ENCODE data around the gene MEIS2. TPM values are rescaled to one million over a fixed set of nuclear protein-coding genes. Genes with fewer than 3 reads are reported as not detected.
A peak's percentile ranks its signal among the peaks of the same experiment; 100 is the strongest.

The MEIS2 gene
- polyA plus RNA-seq, 1 donor: 19.7 TPM

DNA sequence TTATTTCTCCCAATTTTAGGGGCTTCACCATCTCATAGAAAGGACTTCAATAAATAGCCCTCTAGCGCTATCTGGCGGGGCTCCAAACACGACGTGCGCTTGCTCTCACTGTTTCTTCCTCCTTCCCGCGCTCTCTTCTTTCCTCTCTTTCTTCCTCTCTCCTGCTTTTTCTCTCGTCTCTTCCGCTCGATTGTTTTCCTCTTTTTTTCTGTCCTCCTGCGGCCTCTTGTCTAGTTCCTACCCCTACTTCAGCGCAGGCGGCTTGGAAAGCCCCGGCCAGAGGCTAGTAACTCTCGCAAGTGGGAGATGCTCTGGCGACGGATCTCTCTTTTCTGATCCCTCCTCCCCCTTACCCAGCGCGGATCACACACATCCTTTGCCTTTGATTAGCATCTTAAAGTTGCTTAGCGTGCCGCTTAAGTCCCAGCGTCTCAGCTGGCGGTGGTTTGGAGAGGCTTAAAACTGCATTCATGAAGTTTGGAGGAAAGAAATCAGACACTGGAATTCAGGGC, 6.2 kb upstream of the MEIS2 start:
- H3K36me3 ChIP-seq (ENCODE audit: control insufficient read depth, insufficient read depth, low read length): no peaks in the 10 kb centered on the region
- WGBS (ENCODE audit: insufficient coverage, low lambda C conversion rate): 1% methylated on average over 10 of the region's 23 CpGs
- peaks cover 93% of the 10 kb centered on the region for H3K27me3 ChIP-seq (ENCODE audit: control insufficient read depth, insufficient read depth, low read length)
- H3K4me1 ChIP-seq (ENCODE audit: control insufficient read depth, insufficient read depth, low read length): no peaks in the 10 kb centered on the region
- peak overlapping the region; percentile 30 for H3K4me3 ChIP-seq (ENCODE audit: low read length)
- H3K9me3 ChIP-seq (ENCODE audit: control insufficient read depth, low read depth, low read length): peaks cover 4% of the 10 kb centered on the region
- peak overlapping the region; percentile 71 for H3K27ac ChIP-seq (ENCODE audit: low read length)
- DNase-seq: peak in 1 of 2 donors; percentile 37

DNA sequence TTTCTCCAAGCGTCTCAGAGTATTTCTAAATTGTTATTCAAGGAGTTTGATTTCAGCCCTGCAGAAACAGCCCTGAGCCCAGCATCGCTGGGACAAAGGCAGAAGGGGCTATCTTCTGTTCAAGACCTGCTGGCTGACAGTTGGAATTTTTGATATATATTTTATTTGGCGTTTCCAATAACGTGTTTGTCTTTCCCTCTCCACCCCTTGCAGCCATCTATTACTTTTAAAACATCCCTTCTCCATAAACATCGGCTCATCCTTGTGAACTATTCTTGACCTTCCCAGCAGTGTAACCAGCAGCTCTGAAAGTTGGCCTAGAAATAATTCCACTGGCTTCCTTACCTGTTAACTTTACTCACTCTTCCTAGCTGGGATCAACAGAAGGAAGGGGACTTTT, 5.5 kb upstream of the MEIS2 start:
- Histone ChIP-seq H3K4me3 (ENCODE audit: low read length) (no peak overlapping the region), H3K27me3 (ENCODE audit: control insufficient read depth, insufficient read depth, low read length) (peaks cover 93% of the 10 kb centered on the region), H3K36me3 (ENCODE audit: control insufficient read depth, insufficient read depth, low read length) (no peaks in the 10 kb centered on the region), H3K9me3 (ENCODE audit: control insufficient read depth, low read depth, low read length) (peaks cover 7% of the 10 kb centered on the region), H3K4me1 (ENCODE audit: control insufficient read depth, insufficient read depth, low read length) (no peaks in the 10 kb centered on the region), H3K27ac (ENCODE audit: low read length) (peak overlapping the region; percentile 36)
- WGBS (ENCODE audit: insufficient coverage, low lambda C conversion rate): 17% methylated on average over 2 of the region's 5 CpGs
- DNase-seq: no peak

DNA sequence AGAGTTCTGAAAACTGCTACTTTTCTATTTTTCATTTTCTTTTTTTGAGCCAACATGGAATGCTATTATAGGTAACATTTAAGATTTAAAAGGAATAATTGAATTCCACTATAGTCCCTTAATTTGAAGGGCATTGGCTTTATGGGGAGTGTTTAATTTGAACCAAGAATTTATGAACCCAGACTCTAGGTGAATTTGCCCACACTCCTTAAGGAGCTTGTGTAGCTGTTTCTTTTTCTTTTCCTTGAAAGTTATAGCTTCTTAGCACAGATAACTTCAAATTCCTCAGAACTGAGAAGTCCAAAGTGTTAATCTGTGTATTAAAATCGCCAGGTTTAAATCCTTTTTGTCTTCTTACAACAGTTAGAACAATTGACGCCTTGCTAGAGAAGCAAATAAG, 4.7 kb upstream of the MEIS2 start:
- H3K27me3 ChIP-seq (ENCODE audit: control insufficient read depth, insufficient read depth, low read length): peaks cover 92% of the 10 kb centered on the region
- H3K4me3 ChIP-seq (ENCODE audit: low read length): no peak overlapping the region
- no peaks in the 10 kb centered on the region for H3K4me1 ChIP-seq (ENCODE audit: control insufficient read depth, insufficient read depth, low read length)
- DNase-seq: no peak
- peaks cover 11% of the 10 kb centered on the region for H3K9me3 ChIP-seq (ENCODE audit: control insufficient read depth, low read depth, low read length)
- no peaks in the 10 kb centered on the region for H3K36me3 ChIP-seq (ENCODE audit: control insufficient read depth, insufficient read depth, low read length)
- no CpG with 5 or more reads among the region's 2 CpGs for WGBS (ENCODE audit: insufficient coverage, low lambda C conversion rate)
- peak overlapping the region; percentile 36 for H3K27ac ChIP-seq (ENCODE audit: low read length)

DNA sequence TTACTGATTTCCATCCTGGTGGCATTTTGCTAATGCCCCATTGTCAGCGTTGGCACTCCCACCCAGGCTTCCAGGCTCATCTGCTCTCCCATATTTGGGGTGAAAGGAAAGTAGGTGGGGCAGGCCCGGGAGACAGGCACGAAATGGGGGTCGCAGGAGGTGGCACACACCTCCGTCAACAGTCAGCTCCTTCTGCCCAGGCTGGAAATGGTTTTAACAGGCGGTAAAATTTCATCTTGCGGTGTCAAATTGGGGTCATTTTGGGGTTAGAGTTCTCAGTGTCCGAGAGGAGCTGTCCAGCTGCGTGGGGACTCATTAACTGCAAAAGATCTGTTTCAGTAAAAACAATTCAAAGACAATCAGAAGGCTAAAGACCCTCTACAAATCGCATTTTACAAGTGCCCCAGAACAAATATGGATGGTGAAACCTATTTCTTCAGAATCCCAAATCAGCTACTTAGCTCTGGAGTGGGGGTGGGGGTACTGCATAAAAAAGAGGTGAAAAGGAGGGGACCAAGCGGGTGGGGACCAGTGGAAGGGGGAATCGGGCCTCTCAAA, 4.2 kb upstream of the MEIS2 start:
- peak overlapping the region; percentile 50 for H3K27ac ChIP-seq (ENCODE audit: low read length)
- 17% methylated on average over 3 of the region's 12 CpGs for WGBS (ENCODE audit: insufficient coverage, low lambda C conversion rate)
- peak overlapping the region; percentile 52 for H3K4me3 ChIP-seq (ENCODE audit: low read length)
- no peaks in the 10 kb centered on the region for H3K36me3 ChIP-seq (ENCODE audit: control insufficient read depth, insufficient read depth, low read length)
- H3K4me1 ChIP-seq (ENCODE audit: control insufficient read depth, insufficient read depth, low read length): no peaks in the 10 kb centered on the region
- peaks cover 92% of the 10 kb centered on the region for H3K27me3 ChIP-seq (ENCODE audit: control insufficient read depth, insufficient read depth, low read length)
- no peak for DNase-seq
- peaks cover 11% of the 10 kb centered on the region for H3K9me3 ChIP-seq (ENCODE audit: control insufficient read depth, low read depth, low read length)

DNA sequence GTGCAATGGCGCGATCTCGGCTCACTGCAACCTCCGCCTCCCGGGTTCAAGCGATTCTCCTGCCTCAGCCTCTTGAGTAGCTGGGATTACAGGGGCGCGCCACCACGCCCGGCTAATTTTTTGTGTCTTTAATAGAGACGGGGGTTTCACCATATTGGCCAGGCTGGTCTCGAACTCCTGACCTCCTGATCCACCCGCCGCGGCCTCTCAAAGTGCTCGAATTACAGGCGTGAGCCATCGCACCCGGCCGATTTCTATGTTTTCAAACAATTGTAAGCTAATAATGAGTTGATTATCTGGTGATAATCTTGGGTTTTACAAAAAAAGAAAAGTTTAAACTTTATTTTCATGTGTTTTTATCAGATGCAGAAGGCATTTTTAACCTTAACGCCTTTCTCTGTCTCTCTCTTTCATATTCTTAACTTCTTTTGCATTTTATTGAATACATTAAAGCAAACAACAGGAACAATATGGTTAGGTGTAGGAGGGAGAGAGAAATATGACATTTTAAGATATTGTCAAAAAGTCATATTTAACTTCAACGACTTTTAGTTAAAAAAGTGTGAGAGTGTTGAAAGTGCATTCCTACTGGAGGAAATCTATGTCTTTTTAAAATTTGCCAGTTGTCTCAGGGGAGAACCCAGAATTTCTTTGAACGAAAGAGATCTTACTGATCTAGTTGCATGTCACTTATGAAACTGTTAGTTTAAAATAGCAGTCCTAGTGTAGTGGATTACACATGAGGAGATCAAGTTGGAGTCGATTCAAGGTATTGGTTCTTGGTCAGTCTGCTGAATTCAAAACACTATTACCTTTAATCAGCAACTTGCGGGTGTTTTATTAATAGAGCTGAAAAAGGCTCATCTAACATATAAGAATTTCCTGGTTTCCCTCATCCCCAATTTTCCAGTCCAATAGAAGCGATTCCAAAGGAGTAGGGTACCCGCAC, 3.4 kb upstream of the MEIS2 start:
- no peaks in the 10 kb centered on the region for H3K36me3 ChIP-seq (ENCODE audit: control insufficient read depth, insufficient read depth, low read length)
- H3K27ac ChIP-seq (ENCODE audit: low read length): peak overlapping the region; percentile 78
- peaks cover 11% of the 10 kb centered on the region for H3K9me3 ChIP-seq (ENCODE audit: control insufficient read depth, low read depth, low read length)
- H3K27me3 ChIP-seq (ENCODE audit: control insufficient read depth, insufficient read depth, low read length): peaks cover 91% of the 10 kb centered on the region
- no peak for DNase-seq
- peak overlapping the region; percentile 52 for H3K4me3 ChIP-seq (ENCODE audit: low read length)
- 33% methylated on average over 3 of the region's 27 CpGs for WGBS (ENCODE audit: insufficient coverage, low lambda C conversion rate)
- H3K4me1 ChIP-seq (ENCODE audit: control insufficient read depth, insufficient read depth, low read length): no peaks in the 10 kb centered on the region

DNA sequence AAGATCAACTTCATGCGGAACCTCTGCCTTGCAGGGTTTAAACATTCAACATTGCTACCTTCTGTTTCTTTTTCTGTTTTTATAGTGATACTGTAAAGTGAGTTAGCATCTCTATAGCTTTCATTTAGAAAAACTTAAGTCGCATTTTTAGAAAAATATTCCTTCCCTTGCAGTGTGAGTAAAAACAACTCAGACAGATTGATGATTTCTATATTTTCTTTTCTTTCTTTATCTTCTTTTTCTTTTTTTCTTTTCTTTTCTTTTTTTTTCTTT, 2.8 kb upstream of the MEIS2 start:
- H3K4me1 ChIP-seq (ENCODE audit: control insufficient read depth, insufficient read depth, low read length): no peaks in the 10 kb centered on the region
- peak overlapping the region; percentile 52 for H3K4me3 ChIP-seq (ENCODE audit: low read length)
- WGBS (ENCODE audit: insufficient coverage, low lambda C conversion rate): 0% methylated on average over 1 of the region's 2 CpGs
- peaks cover 91% of the 10 kb centered on the region for H3K27me3 ChIP-seq (ENCODE audit: control insufficient read depth, insufficient read depth, low read length)
- DNase-seq: no peak
- peaks cover 14% of the 10 kb centered on the region for H3K9me3 ChIP-seq (ENCODE audit: control insufficient read depth, low read depth, low read length)
- peak overlapping the region; percentile 78 for H3K27ac ChIP-seq (ENCODE audit: low read length)
- no peaks in the 10 kb centered on the region for H3K36me3 ChIP-seq (ENCODE audit: control insufficient read depth, insufficient read depth, low read length)

DNA sequence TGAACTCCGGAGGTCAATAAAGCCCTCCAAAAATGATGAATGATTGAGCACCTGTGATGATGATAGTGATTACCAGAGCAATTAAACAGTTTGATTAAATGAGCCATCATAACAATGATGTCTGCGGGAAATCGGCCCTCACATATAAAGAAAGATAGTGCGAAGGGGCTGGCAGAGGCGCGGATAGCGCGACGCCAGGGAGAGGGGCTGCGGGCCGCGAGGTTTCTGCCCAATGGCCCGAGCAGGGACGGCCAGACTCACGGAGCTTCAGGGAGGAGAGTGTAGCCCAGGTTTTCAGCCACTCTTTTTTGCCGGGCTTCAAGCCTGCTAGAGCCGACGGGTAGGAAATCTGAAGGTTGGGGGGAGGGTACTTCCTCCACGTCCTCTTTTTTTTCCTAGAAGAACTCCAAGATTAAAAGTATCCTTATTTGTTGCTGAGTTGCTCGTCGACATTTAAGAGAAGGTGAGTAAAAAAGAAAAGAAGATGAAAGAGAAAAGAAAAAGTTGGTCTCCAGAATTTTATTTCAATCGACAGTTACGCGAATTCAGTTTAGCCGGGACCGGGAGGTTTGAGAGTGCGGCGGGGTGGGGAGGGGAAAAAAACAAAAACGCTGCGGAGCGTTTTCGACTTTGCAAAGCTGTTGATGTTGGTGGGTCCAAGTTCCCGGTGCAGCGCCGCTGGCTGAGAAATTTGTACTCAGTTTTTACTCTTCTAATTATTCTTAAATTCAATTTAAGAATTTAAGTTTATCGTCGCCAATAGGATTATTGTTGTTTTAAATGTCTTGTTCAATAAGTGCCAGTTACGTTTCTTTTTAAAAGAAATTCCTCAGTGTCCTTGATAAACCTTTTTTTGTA, 2.2 kb upstream of the MEIS2 start:
- H3K9me3 ChIP-seq (ENCODE audit: control insufficient read depth, low read depth, low read length): peaks cover 16% of the 10 kb centered on the region
- 2% methylated on average over 8 of the region's 38 CpGs for WGBS (ENCODE audit: insufficient coverage, low lambda C conversion rate)
- no peaks in the 10 kb centered on the region for H3K4me1 ChIP-seq (ENCODE audit: control insufficient read depth, insufficient read depth, low read length)
- DNase-seq: no peak
- peak overlapping the region; percentile 78 for H3K27ac ChIP-seq (ENCODE audit: low read length)
- H3K4me3 ChIP-seq (ENCODE audit: low read length): peak overlapping the region; percentile 52
- H3K27me3 ChIP-seq (ENCODE audit: control insufficient read depth, insufficient read depth, low read length): peaks cover 92% of the 10 kb centered on the region
- no peaks in the 10 kb centered on the region for H3K36me3 ChIP-seq (ENCODE audit: control insufficient read depth, insufficient read depth, low read length)

DNA sequence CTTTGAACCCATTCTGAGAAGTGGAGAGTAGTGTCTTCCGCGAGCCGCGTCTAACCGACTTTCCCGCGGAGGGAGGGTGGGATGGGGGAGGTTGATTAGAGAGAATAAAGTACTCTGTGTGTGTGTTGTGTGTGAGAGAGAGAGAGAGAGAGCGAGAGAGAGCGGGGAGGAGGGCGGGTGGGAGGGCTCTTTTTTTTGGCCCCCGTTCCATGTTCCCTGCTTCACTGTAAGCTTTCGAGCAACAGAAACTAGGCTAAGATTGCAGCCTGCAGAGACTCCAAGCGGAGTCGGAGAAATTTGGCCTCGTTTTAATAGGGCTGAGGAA, 1.6 kb upstream of the MEIS2 start:
- Histone ChIP-seq H3K4me3 (ENCODE audit: low read length) (peak overlapping the region; percentile 75), H3K9me3 (ENCODE audit: control insufficient read depth, low read depth, low read length) (peaks cover 16% of the 10 kb centered on the region), H3K27me3 (ENCODE audit: control insufficient read depth, insufficient read depth, low read length) (peaks cover 92% of the 10 kb centered on the region), H3K27ac (ENCODE audit: low read length) (peak overlapping the region; percentile 89), H3K36me3 (ENCODE audit: control insufficient read depth, insufficient read depth, low read length) (no peaks in the 10 kb centered on the region), H3K4me1 (ENCODE audit: control insufficient read depth, insufficient read depth, low read length) (no peaks in the 10 kb centered on the region)
- DNase-seq: no peak
- no CpG with 5 or more reads among the region's 15 CpGs for WGBS (ENCODE audit: insufficient coverage, low lambda C conversion rate)

DNA sequence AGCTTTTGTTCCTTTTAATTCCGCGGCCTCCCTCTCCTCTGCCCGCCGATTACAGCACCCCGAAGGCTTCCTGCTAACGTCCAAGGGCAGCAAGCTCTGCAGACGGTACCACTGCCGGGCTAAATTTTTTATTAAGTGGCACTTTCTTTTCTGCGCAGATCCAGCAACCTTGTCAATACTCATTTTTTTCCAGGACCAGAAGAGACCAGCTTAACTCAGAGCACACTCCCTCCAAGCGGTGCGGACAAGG, 542 bp upstream of the MEIS2 start:
- WGBS (ENCODE audit: insufficient coverage, low lambda C conversion rate): no CpG with 5 or more reads among the region's 11 CpGs
- H3K4me1 ChIP-seq (ENCODE audit: control insufficient read depth, insufficient read depth, low read length): no peaks in the 10 kb centered on the region
- H3K27ac ChIP-seq (ENCODE audit: low read length): peak overlapping the region; percentile 89
- H3K9me3 ChIP-seq (ENCODE audit: control insufficient read depth, low read depth, low read length): peaks cover 16% of the 10 kb centered on the region
- DNase-seq: peak in 1 of 2 donors; percentile 66
- H3K4me3 ChIP-seq (ENCODE audit: low read length): peak overlapping the region; percentile 75
- H3K27me3 ChIP-seq (ENCODE audit: control insufficient read depth, insufficient read depth, low read length): peaks cover 93% of the 10 kb centered on the region
- H3K36me3 ChIP-seq (ENCODE audit: control insufficient read depth, insufficient read depth, low read length): no peaks in the 10 kb centered on the region

DNA sequence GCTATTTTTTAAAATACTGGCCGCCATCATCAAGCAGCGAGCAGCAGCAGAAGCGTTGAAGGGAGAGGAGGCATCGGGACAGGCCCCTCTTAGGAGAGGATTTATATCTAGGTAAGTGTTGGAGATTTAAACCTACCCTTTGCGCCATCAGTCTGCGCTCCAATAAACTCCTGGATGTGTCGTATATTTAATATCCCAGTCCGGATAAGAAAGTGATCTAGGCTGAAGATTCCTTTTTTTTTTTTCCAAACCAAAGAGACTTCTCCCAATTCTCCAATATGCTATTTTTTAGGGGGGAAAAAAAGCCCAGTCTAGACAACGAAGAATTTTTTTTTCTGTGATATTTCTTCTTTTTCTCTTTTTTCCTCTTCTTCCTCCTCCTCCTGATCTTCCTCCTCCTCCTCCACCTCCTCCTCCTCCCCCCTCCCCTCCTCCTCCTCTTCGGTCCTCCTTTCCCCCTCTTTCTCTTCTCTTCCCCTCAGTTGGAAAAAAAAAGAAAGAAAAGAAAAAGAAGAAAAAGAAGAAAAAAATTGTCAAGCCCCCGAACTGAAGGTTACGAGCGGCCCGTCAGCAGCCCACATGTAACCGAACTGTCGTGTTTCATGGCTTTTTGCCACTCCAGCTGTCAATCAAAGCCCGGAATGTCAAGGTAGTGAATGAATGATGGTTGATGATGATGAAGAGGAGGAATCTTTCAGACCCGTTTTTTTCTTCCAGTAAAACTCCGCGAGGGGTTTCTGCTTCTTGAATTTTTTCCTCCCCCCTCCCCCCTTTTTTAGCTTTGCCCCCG, 835 bp downstream of the MEIS2 start:
- H3K27me3 ChIP-seq (ENCODE audit: control insufficient read depth, insufficient read depth, low read length): peaks cover 95% of the 10 kb centered on the region
- no peaks in the 10 kb centered on the region for H3K4me1 ChIP-seq (ENCODE audit: control insufficient read depth, insufficient read depth, low read length)
- peak overlapping the region; percentile 73 for H3K4me3 ChIP-seq (ENCODE audit: low read length)
- no peaks in the 10 kb centered on the region for H3K36me3 ChIP-seq (ENCODE audit: control insufficient read depth, insufficient read depth, low read length)
- no peak for DNase-seq
- 0% methylated on average over 3 of the region's 21 CpGs for WGBS (ENCODE audit: insufficient coverage, low lambda C conversion rate)
- H3K9me3 ChIP-seq (ENCODE audit: control insufficient read depth, low read depth, low read length): peaks cover 16% of the 10 kb centered on the region
- peak overlapping the region; percentile 81 for H3K27ac ChIP-seq (ENCODE audit: low read length)

Data from large intestine (tissue), 3 donors.